GM12873 (cell line): ENCODE measurements around the gene HAPLN1.

Source experiments
- TF ChIP-seq, protein P1 (sequence below): IDR thresholded peaks from 2 replicates; pipeline ENCODE4 v1.5.1; 2012; ENCODE audit warnings: low read depth, mild to moderate bottlenecking, moderate library complexity, low read length, control low read depth; ENCODE audit not compliant: insufficient read depth; ENCODE audit errors: missing control alignments

HAPLN1 gene

DNA sequence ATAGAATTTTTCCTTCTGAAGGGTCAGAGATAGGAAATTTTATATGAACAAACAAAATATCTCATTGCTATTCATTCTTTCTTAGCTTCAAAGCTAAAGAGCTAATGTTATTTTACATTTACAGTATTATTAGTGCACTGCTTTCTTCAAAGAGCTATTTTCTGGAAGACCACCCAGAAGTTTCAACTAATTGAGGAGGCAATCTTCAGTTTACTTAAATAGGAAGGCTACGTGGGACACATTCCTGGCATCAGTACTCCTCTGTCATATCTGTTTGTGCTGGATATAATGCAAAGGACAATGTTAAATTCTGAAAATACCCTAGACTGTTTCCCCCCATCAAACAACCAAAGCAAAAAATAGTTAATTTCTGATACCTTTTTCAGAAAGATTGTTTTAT is 30.8 kb downstream of the HAPLN1 start:
- TF ChIP-seq, protein P1, sequence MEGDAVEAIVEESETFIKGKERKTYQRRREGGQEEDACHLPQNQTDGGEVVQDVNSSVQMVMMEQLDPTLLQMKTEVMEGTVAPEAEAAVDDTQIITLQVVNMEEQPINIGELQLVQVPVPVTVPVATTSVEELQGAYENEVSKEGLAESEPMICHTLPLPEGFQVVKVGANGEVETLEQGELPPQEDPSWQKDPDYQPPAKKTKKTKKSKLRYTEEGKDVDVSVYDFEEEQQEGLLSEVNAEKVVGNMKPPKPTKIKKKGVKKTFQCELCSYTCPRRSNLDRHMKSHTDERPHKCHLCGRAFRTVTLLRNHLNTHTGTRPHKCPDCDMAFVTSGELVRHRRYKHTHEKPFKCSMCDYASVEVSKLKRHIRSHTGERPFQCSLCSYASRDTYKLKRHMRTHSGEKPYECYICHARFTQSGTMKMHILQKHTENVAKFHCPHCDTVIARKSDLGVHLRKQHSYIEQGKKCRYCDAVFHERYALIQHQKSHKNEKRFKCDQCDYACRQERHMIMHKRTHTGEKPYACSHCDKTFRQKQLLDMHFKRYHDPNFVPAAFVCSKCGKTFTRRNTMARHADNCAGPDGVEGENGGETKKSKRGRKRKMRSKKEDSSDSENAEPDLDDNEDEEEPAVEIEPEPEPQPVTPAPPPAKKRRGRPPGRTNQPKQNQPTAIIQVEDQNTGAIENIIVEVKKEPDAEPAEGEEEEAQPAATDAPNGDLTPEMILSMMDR: no peak

DNA sequence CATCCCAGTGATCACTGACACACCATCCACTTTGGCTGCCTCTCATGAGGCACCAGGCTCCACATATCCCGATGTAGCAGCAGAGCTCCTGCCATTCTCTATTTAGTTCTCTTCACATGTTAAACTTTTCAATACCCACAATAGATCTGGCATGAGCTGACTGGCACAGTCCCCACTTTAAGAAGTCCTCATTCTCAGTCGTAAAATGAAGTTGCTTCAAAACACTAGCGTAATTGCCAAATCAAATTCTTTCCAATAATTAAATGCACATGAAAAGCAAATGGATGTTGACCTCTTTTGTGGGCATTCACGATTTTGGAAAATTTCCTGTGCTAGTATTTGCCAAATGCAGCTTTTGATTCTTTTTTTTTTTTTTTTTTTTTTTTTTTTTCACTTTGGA is 32.4 kb downstream of the HAPLN1 start:
- TF ChIP-seq, protein P1: no peak

DNA sequence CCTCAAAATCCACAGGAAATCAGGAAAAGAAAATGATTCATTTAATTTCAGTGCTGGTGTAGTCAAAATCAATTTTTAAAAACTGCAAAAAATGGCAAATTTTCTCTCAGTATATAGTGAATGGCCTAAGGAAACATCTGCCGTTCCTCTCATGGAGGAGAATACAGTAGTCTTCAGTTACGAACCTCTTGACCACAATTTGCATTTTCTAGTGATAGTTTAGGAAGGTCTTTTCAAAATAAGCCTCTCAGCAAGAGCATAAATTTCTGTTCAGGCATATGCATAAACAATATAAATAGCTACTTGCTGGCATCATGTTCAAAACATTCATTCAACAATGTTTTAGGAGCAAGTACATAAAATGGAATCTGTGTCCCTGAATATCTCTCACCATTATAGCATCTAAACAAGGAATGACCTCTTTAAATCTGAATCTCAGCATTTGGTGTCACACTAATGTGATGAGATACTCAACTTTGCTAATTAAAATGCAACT is 33.5 kb downstream of the HAPLN1 start:
- TF ChIP-seq, protein P1: no peak

DNA sequence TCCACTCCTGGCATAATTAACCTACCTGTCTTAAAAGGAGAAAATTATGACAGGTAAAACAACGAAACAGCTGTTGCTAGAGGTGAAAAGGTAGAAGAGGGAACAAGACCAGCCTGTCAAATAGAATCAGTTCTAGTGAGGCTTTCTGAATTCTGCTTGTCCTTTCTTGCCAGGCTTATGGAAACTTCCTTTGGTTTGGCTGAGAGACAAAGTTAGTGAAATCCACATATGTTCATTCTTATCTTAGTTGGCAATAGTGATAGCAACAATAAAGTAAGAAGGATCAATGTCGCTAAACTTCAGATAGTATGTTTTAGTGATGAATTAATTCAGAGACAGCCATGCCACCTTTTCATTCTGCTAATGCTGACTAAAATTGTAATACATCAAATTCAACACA is 34.4 kb downstream of the HAPLN1 start:
- TF ChIP-seq, protein P1: no peak

DNA sequence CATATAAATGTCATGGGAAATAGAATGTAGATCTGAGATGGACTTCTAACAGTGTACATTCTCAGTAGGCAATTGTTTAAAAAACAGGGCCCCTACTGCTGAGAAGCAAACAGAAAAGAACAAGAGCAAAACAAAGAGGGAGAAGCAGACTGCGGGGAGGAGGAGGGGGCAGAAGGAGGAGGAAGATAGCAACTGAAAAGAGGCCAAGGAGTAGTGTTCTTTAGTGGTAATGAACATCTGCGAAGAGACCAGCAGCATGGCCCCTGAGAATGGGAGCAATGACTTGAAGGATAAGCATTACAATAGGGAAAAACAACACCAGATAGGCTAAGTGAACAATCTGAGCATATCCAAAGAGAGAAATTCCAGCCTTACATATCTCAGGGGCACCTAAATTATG is 36.8 kb downstream of the HAPLN1 start:
- TF ChIP-seq, protein P1: no peak

DNA sequence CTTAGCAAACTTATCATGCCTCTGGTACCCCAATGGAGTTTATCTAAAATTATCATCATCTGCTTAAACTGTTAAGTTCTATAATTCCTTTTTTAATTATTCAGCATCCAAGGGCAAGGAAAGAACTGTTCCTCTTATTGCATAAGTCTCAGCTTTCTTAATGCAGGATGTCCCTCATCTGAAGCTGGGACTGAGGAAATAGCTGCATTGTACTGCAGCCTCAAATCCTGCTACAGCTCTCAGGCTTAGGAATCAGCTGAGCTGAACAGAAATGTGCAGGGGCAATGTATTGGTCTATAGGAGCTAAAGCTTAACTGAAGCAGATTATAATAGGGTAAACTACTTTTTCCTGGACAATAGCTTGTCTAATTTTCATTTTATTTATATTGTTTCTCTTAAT is 48.0 kb downstream of the HAPLN1 start:
- TF ChIP-seq, protein P1: no peak

DNA sequence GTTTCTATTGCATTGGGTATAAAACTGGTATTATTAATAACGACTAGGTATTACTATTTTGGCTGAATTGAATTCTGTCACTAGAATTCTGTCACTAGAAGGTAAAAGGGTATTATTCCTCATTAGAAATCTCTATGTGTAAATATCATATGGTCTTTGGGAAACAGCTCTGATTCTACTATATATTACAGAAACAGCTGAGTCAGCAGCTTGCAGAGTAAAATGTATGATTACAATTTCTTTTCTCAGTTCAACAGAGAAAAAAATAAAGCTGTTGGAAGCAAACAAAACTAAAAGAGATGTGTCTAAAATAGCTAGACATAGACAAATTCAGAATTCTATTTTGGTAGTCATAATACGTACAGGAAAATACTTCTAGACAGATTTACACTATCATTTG is 48.5 kb downstream of the HAPLN1 start:
- TF ChIP-seq, protein P1: no peak
